ENCODE measurements around the gene IRF2BP1.
"Not testable (repeated sequence)": the region's sequence is repeated elsewhere in the genome, so short reads cannot be mapped to it uniquely, and the experiment has no call there.

IRF2BP1 gene

DNA sequence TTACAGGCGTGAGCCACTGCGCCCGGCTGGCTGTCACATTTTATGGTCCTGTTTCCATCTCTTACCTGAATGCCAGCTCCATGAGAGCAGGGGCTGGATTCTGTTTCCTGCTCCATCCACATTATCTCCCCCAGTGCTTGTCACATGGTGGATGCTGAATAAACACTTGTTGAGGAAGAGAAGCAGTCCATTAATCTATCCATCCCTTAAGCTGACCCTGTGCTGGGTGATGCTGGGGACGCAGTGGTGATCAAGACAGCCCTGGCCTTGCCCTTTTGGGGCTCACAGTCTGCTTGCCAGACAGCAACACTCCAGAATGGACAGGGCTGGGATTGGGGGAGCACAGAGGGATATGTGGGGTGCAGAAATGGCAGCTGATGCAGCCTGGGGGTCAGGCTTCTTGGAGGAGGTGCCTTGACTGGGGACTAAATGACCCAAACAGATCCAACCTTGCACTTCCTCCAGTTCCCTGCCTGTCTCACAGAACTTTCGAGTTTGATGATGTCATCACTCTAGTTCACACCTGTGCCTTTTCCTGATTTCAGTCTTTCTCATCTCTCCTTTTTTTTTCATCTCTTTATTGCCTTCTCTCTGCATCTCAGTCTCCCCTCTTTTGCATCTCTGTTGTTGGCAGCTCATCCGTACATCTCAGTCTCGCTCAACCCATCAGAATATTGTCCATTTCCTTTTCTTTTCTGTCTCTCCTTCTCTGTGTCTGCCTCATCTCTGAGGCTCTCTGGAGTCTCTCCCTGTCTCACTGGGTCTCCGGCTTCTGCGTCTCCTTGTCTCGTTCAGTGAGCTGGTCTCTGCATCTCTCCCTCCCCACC is 4.6 kb downstream of the IRF2BP1 start:
- no peak for DNase-seq (ENCODE audit: low read depth in 2 of 2)

DNA sequence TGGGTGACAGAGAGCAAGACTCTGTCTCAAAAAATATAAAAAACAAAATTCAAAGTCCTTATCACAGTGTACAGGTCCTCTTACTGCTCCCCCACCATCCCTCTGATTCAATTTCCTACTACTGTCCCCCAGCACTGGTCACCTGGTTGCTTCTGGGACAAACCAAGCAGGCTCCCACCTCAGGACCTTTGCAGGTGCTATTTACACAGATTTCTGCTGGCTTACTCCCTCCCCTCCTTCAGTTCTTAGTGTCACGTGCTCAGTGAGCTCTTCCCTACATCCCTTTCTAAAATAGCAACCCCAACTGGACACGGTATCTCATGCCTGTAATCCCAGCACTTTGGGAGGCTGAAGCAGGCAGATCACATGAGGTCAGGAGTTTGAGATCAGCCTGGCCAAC is 6.0 kb downstream of the IRF2BP1 start:
- no peak for DNase-seq (ENCODE audit: low read depth in 2 of 2)

DNA sequence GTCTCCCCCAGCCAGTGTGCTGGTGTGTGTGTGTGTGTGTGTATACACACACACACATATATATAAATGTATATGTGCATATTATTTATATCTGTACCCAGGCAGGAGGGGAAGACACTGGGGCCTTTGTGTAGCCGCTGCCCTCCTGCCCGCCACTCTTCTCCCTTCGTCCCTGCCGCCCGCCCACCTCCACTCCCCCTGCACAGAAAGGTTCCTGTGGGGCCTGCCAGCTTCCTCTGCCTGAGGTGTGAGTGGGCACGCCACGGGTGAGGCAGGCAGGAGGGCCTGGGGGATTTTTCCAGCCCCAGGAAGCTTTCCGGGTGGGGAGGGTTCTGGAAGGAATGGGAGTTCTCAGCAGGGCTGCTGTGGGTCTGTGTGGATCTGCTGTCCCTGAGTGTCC is 6.9 kb downstream of the IRF2BP1 start:
- no peak for DNase-seq (ENCODE audit: low read depth in 2 of 2)

DNA sequence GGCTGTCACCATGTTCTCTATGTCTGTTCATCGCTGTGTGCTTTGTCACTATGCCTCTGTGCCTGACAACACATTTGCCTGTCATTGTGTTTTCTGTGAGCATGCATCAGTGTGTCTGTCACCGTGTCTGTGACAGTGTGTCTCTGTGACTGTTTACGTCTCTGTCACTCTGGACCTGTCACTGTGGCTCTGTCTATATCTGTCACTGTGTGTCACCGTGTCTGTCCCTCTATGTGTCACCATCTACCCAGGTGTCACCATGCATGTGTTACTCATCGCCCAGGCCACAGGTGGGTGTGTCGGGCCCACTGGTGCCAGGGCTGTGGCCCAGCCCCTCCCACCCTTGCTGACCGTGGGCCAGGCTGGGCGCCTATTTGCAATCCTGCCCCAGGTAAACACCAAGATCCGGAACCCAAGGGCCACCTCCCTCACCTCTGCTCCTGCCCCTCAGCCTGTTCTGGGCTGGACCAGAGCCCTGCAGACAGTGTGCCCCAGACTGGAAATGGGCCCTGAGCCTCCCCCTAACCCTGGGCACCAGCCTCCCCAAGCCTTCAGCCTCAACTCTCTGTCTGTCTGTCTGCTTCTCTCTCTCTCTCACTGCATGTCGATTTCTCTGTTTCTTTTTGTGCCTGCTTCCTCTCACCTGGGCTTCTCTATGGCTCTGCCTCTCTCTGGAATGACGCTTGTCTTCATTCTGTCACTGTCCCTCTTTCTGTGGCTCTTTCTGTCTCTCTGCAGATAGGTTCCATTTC is 7.7 kb downstream of the IRF2BP1 start:
- DNase-seq (ENCODE audit: low read depth in 2 of 2): no peak

DNA sequence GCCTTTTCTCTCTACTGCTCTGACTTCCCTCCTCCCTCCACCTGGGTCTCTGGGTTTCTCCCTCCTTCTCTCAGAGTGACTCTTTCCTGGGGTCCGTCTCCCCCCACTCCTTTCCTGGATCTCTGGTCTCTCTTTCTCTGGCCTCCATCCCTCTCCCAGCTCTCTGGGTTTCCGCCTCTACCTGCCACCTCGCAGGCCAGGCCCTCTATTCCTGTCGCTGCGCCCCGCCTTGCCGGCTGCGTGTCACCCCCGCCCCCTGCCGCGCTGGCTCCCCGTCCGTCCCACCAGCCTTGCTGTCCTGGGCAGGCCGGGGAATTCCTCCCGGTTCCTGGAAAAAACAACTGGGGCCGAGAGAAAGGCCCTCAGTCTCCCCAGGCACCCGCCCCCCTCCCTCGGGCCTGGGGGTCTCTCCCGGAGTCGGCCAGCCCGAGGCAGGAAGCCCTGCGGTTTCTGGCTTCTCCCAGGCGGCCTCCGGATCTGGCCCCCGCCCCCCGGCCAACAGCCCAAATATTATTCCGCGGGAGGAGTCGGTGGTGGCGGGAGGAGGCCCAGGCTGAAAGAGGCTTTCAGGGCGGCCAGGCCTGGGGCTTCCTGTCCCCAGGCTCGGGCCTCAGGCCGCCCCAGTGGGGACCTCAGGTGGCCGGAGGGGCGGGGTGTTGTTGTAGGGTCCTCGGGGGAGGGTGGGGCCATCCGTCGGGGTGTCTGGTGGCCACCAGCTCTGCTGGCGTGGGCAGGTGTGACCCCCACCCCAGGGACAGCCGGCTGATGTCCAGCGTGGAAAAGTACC is 9.3 kb downstream of the IRF2BP1 start:
- DNase-seq (ENCODE audit: low read depth in 2 of 2): no peak

DNA sequence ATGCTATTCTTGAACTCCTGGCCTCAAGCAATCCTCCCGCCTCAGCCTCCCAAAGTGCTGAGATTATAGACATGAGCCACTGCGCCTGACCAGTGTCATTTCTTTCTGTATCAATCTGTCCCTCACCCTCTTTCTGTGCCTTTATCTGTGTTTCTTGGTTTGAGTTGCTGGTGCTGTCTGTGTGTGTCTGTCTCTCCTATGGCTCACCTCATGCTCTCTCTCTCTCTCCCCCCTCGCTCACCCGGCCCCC is 9.9 kb downstream of the IRF2BP1 start:
- no peak for DNase-seq (ENCODE audit: low read depth in 2 of 2)

DNA sequence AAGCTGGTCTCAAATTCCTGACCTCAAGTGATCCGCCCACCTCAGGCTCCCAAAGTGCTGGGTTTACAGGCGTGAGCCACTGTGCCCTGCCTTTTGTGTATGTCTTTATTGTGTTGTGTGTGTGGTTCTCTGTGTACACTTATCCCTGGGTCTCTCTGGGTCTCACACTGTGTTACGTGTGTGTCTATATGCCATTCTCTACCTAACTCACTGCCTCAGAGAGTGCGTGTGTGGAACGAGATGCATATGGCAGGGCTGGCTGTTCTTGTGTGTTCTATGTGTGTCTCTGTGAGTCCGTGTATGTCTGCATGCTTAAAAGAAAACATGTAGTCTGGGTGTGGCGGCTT is 11.3 kb downstream of the IRF2BP1 start:
- DNase-seq (ENCODE audit: low read depth in 2 of 2): no peak

DNA sequence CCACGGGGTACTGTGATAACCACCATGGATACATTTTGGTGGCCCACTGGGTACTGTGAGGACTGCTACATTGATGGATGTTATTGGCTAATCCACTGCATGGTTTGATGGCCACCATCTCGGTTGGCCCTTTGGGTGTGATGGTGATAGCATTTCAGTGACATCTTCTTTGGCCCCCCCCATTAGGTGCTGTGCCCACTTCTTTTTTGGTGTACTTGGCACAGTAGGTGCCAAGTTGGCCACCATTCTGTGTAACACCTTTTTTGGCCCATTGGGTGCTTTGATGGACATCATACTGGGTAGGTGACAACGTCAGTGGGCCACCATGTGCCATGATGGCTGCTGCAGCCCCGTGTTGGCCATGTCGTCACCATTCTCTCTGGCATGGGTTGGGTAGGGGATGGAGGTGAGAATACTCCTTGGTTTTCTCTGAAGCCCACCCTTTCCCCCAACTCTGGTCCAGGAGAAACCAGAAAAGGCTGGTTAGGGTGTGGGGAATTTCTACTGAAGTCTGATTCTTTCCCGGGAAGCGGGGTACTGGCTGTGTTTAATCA is 12.6 kb downstream of the IRF2BP1 start:
- DNase-seq (ENCODE audit: low read depth in 2 of 2): no peak

DNA sequence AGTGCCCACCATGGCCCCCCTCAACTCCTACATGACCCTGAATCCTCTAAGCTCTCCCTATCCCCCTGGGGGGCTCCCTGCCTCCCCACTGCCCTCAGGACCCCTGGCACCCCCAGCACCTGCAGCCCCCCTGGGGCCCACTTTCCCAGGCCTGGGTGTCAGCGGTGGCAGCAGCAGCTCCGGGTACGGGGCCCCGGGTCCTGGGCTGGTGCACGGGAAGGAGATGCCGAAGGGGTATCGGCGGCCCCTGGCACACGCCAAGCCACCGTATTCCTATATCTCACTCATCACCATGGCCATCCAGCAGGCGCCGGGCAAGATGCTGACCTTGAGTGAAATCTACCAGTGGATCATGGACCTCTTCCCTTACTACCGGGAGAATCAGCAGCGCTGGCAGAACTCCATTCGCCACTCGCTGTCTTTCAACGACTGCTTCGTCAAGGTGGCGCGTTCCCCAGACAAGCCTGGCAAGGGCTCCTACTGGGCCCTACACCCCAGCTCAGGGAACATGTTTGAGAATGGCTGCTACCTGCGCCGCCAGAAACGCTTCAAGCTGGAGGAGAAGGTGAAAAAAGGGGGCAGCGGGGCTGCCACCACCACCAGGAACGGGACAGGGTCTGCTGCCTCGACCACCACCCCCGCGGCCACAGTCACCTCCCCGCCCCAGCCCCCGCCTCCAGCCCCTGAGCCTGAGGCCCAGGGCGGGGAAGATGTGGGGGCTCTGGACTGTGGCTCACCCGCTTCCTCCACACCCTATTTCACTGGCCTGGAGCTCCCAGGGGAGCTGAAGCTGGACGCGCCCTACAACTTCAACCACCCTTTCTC is 13.6 kb downstream of the IRF2BP1 start:
- DNase-seq (ENCODE audit: low read depth in 2 of 2): no peak

DNA sequence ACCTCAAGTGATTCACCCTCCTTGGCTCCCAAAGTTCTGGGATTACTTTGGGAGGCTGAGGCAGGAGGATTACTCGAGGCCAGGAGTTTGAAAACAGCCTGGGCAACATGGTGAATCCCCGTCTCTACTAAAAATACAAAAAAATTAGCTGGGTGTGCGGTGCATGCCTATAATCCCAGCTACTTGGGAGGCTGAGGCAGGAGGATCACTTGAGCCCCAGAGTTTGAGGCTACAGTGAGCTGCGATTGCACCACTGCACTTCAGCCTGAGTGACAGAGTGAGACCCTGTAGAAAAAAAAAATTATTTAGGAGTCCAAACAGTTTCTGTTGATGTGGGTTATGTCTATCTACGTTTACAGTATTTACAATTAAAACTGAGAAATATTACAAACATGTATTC is 15.1 kb downstream of the IRF2BP1 start:
- DNase-seq (ENCODE audit: low read depth in 2 of 2): no peak

DNA sequence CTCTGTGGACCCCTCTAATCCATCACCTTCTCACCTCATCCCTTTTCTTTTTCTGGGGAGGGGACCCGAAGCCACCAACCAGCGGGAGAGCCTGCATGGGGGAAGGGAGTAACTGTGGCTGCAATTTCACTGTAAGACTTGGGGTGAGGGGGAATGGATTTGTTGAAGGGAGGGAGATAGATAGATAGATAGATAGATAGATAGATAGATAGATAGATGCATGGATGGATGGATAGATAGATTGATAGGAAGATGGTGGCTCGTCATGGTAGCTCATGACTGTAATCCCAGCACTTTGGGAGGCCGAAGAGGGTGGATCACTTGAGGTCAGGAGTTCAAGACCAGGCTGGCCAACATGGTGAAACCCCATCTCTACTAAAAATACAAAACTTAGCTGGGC is 18.7 kb downstream of the IRF2BP1 start:
- DNase-seq (ENCODE audit: low read depth in 2 of 2): not testable (repeated sequence)

DNA sequence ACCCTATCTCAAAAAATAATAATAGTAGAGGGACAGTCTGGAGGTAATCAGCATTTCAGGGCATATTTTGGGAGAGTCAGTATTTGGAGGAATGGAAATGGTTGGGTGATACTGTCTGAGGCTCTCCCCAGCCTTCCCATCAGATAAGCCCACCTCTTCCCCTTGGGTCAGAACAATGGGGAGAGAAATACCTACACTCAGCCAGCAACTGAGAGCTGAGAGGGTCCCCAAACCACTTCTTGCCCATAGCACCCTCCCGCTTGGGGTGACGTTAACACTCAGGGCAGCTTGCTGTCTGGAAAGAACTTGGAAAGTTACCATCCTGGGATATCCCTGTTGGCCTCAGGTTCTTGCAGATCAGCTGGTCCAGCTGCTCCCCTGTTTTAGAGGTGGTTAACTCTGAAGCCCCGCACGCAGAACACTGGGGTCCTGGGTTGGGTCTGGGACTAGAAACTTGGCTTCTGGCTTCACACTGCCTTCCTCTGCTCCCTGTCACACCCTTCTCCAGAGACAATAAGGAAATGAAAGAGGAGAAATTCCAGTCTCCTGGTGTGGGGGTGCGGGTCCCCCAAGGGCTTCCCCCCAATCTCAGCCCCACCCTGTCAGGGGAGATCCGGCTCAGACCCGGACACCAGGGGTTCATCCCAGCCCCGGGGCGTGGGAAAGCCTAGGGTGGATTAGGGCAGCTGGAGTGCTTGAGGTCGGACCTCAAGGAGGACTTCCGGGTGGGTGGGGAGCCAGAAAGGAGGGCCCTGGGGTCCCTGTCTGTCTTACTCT is 19.4 kb downstream of the IRF2BP1 start:
- no peak for DNase-seq (ENCODE audit: low read depth in 2 of 2)

DNA sequence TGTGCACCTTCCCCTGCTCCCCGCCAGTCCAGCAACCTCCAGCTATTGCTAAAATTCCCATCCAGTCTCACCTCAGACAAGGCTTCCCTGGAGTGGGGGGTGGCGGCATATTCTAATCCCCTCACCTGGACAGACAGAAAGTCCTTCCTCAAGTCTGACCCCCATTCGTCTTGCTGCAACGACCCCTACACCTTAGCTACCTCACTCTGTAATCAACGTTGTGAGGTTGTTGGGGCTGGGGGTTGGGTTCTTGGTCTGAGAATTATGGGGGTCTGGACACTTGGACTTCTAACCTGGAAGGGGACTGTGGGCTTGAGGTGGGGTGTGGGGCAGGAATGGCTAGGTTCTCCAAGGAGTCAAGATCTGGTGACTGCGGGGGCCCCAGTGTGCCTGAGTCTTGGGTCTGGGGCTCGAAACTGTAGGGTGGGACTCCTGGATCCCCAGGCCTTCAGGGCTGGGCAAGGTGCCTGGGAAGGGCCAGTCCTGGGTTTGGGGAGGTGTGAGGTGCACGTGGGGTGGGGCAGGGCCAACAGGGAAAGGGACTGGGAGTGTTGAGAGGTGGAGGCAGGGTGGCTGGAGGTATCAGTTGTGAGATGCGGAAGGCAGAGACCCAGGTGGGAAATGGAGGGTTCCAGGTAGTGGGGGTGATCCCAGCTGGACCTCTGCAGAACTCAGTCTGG is 20.5 kb downstream of the IRF2BP1 start:
- no peak for DNase-seq (ENCODE audit: low read depth in 2 of 2)

DNA sequence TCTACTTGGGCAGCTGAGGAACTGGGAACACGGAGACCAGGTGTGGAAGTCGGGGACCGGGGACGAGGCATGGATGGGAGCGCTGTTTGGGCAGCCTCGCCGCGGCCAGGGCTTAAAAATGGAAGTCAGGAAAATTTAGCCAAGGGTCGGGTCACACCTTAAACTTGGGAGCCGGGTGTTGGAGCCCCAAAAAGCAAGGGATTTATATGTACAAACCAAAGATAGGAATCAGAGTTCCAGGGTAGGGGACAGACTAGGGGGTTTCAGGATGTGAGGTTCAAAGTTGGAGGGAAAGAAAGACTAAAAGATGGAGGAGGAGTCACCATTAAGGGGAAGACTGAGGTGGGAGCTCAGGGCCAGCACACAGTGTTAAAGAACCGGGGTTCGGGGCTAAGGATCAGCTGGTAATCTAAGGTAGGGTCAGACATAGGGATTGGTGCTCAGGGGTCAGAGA is 21.3 kb downstream of the IRF2BP1 start:
- DNase-seq (ENCODE audit: low read depth in 2 of 2): no peak

DNA sequence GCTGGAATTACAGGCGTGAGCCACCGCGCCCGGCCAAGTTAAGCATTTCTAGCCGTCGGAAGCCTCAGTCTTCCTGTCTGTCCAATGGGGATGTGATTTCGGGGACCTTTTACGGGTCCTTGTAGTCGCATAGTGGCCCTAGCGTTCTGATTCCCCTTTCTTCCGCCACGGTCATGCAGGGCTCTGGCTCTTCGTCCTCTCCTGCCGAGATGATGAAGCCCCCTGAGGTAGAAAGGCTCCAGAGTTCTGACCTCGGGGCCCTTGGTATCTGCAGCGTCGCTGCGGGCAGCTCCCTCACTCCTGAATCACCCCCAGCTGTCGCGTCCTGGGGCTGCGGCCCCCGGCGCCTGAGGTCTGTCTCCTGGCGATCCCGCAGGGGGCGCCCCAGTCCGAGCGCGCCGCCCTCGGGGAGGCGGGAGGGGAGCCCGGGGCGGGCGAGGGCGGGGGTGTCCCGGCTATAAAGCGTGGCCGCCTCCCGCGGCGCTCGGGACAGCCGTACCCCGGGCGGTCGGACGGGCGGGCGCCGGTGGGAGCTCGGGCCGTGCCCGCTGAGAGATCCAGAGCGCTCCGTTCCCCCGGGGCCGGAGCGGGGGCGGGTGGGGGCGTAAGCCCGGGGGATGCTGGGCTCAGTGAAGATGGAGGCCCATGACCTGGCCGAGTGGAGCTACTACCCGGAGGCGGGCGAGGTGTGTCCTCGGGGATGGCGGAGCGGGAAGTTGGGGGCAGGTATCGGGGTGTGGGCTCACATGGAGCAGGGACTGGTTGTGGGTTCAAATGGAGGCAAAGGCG is 21.9 kb downstream of the IRF2BP1 start, which contains the start of gene FOXA3:
Gene FOXA3 (plus strand): TSS at position 487 of the 789 bp plus-strand sequence. CDS start 131 bp downstream, at position 618.
- DNase-seq (ENCODE audit: low read depth in 2 of 2): peak in 1 of 2 donors; percentile 21

DNA sequence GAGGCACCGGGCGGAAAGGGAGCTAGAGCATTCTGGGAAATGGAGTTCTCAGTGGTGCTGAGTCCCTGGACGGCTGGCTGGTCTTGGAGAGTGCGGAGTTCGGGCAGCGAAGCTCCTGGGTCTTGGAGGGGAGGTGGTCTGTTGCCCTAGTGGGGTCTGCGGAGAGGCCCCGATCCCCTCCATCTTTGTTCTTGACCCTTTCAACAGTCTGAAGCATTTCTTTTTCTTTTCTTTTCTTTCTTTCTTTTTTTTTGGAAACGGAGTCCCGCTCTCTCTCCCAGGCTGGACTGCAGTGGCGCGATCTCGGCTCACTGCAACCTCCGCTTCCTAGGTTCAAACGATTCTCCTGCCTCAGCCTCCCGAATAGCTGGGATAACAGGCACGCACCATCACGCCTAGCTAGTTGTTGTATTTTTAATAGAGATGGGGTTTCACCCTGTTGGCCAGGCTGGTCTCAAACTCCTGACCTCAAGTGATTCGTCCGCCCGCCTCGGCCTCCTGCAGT is 22.6 kb downstream of the IRF2BP1 start:
- no peak for DNase-seq (ENCODE audit: low read depth in 2 of 2)

DNA sequence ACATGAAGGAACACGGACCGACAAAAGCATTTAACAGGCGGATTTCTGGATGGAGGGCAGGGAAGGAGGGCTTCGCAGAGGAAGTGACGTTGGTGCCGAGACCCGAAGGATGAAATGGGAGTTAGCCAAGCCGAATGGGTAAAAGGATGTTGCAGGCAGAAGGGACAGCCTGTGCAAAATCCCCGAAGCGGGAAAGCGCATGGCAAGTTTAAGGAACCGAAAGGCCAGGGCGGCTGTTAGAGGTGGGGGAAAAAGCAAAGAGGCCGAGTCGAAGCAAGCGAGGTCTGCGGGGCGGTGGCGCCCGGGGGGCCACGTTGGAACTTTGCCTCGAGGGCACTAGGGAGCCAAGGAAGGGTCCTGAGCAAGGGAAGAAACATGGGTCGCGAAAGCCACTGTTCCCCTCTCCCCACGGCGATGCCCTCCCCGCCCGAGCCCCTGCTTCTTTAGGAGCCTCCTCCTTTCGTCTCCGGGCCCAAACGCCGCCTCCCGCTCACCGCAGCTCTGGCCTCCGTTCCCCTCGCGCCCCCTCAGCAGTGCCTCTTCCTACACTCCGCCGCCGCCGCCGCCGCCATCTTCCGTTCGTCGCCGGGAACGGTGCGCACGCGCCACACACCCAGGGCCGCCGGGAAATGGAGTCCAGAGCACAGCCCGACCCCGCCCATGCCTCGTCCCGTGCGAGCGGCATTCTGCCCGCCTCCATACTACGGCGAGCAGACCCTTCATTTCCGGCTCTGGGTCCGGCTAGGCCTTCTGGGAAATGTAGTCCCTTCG is 23.2 kb downstream of the IRF2BP1 start, which contains the start of gene SYMPK:
Gene SYMPK (minus strand): TSS at position 584 of the 771 bp plus-strand sequence. CDS start 8,652 bp downstream, outside the sequence.
- peak; percentile 91 to 96 for DNase-seq (ENCODE audit: low read depth in 2 of 2)

DNA sequence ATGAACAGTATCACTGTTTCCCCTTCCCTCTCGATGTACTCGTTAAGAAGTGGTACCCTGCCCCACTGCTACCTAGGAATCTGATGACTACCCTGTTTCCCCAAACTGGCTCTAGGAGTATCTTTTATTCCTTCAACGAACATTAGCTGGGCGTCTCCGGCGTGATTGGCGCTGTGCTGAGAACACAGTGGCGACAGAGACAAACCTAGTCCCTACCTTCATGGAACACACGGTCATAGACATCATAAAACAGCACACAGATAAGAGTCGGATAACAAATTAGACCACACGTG is 23.7 kb downstream of the IRF2BP1 start:
- no peak for DNase-seq (ENCODE audit: low read depth in 2 of 2)

Data from stimulated activated CD4-positive, alpha-beta T cell treated with anti-CD3 and anti-CD28 coated beads, Interleukin-1b, Interleukin-23, amount 100 ng/mL, for 1 hour (primary cell).